Activated naive CD8-positive, alpha-beta T cell treated with anti-CD3 and anti-CD28 coated beads for 36 hours (primary cell): ENCODE measurements around the gene ZNF320. TPM values are rescaled to one million over a fixed set of nuclear protein-coding genes. Genes with fewer than 3 reads are reported as not detected.
"Not testable (repeated sequence)": the region's sequence is repeated elsewhere in the genome, so short reads cannot be mapped to it uniquely, and the experiment has no call there.

ENCODE experiments used
- DNase-seq: peaks from one replicate; pipeline ENCODE4 v3.0.0; 2021
- H3K27ac Mint-ChIP-seq: one replicate; pipeline ENCODE4 v1.8.0; 2022; ENCODE audit warnings: mild to moderate bottlenecking, moderate library complexity, mixed read lengths
- H3K27me3 Mint-ChIP-seq: one replicate; pipeline ENCODE4 v1.8.0; 2022; ENCODE audit warnings: mild to moderate bottlenecking, mixed read lengths
- H3K36me3 Mint-ChIP-seq: one replicate; pipeline ENCODE4 v1.8.0; 2021; ENCODE audit warnings: mild to moderate bottlenecking, mixed read lengths
- H3K4me1 Mint-ChIP-seq: one replicate; pipeline ENCODE4 v1.8.0; 2021; ENCODE audit warnings: mixed read lengths
- H3K4me3 Mint-ChIP-seq: one replicate; pipeline ENCODE4 v1.8.0; 2022; ENCODE audit warnings: mild to moderate bottlenecking, moderate library complexity, mixed read lengths
- H3K9me3 Mint-ChIP-seq: one replicate; pipeline ENCODE4 v1.8.0; 2022; ENCODE audit warnings: mixed read lengths
- total RNA-seq, 2 experiments: library from RNA; stranded (reverse); gene quantifications; one replicate each; pipeline ENCODE4 v1.2.3, GENCODE V29; 2021

ZNF320 gene
- total RNA-seq, 2 experiments from 2014 or later, result 4.9 to 7.1 TPM

- no peaks in the 10 kb centered on the region for H3K27me3 Mint-ChIP-seq
- H3K27ac Mint-ChIP-seq, result peak overlapping the region; percentile 14
- peaks cover 15% of the 10 kb centered on the region for H3K4me1 Mint-ChIP-seq
- DNase-seq, result no peak
- H3K4me3 Mint-ChIP-seq, result no peak overlapping the region
- H3K9me3 Mint-ChIP-seq, result peaks cover 26% of the 10 kb centered on the region
- H3K36me3 Mint-ChIP-seq, result peaks cover 80% of the 10 kb centered on the region
Observed at GRCh38 chr19:52936151-52936953, 38.9 kb upstream of the ZNF320 start.

GRCh38 chr19:52935434-52935833, 38.0 kb upstream of the ZNF320 start:
- H3K4me3 Mint-ChIP-seq, result no peak overlapping the region
- H3K9me3 Mint-ChIP-seq, result peaks cover 24% of the 10 kb centered on the region
- DNase-seq, result no peak
- no peaks in the 10 kb centered on the region for H3K27me3 Mint-ChIP-seq
- H3K27ac Mint-ChIP-seq, result no peak overlapping the region
- H3K36me3 Mint-ChIP-seq, result peaks cover 80% of the 10 kb centered on the region
- peaks cover 11% of the 10 kb centered on the region for H3K4me1 Mint-ChIP-seq

- peaks cover 44% of the 10 kb centered on the region for H3K36me3 Mint-ChIP-seq
- not testable (repeated sequence) for H3K4me3 Mint-ChIP-seq, DNase-seq, H3K27me3 Mint-ChIP-seq, H3K27ac Mint-ChIP-seq, H3K9me3 Mint-ChIP-seq
- H3K4me1 Mint-ChIP-seq, result peaks cover 24% of the 10 kb centered on the region
Observed at GRCh38 chr19:52924641-52925040, 27.2 kb upstream of the ZNF320 start.

GRCh38 chr19:52923778-52924593, 26.6 kb upstream of the ZNF320 start:
- Mint-ChIP-seq H3K36me3 (peaks cover 38% of the 10 kb centered on the region), H3K9me3 (peaks cover 2% of the 10 kb centered on the region), H3K4me1 (peaks cover 21% of the 10 kb centered on the region), H3K27me3 (no peaks in the 10 kb centered on the region), H3K27ac (peak overlapping the region; percentile 90), H3K4me3 (peak overlapping the region; percentile 95)
- no peak for DNase-seq

GRCh38 chr19:52922841-52923777, 25.7 kb upstream of the ZNF320 start, which contains the start of gene ZNF888:
ZNF888 (minus strand) TSS chr19:52923428; CDS start chr19:52917873, 5,555 bp downstream.
- Mint-ChIP-seq H3K4me1 (peaks cover 21% of the 10 kb centered on the region), H3K27me3 (no peaks in the 10 kb centered on the region), H3K4me3 (peak within 1 kb of the TSS; percentile 95), H3K27ac (peak within 1 kb of the TSS; percentile 90), H3K9me3 (no peaks in the 10 kb centered on the region), H3K36me3 (peaks cover 31% of the 10 kb centered on the region)
- peak; percentile 86 for DNase-seq

GRCh38 chr19:52917531-52917930, 20.1 kb upstream of the ZNF320 start:
- Mint-ChIP-seq H3K36me3 (peaks cover 57% of the 10 kb centered on the region), H3K9me3 (peaks cover 4% of the 10 kb centered on the region), H3K4me1 (peaks cover 11% of the 10 kb centered on the region), H3K27me3 (no peaks in the 10 kb centered on the region), H3K4me3 (no peak overlapping the region), H3K27ac (no peak overlapping the region)
- DNase-seq, result no peak

GRCh38 chr19:52910648-52911047, 13.2 kb upstream of the ZNF320 start:
- no peak overlapping the region for H3K27ac Mint-ChIP-seq
- no peaks in the 10 kb centered on the region for H3K4me1 Mint-ChIP-seq

GRCh38 chr19:52904052-52904780, 6.8 kb upstream of the ZNF320 start:
- not testable (repeated sequence) for H3K27me3 Mint-ChIP-seq, H3K4me1 Mint-ChIP-seq, H3K27ac Mint-ChIP-seq, H3K4me3 Mint-ChIP-seq, DNase-seq
- Mint-ChIP-seq H3K36me3 (peaks cover 38% of the 10 kb centered on the region), H3K9me3 (peaks cover 31% of the 10 kb centered on the region)

More at GRCh38 chr19:52910648-52911047, 13.2 kb upstream of the ZNF320 start:
- peaks cover 86% of the 10 kb centered on the region for H3K36me3 Mint-ChIP-seq
- DNase-seq, result no peak
- no peak overlapping the region for H3K4me3 Mint-ChIP-seq
- H3K27me3 Mint-ChIP-seq, result no peaks in the 10 kb centered on the region
- peaks cover 38% of the 10 kb centered on the region for H3K9me3 Mint-ChIP-seq

- Mint-ChIP-seq H3K27ac (no peak overlapping the region), H3K4me1 (peaks cover 6% of the 10 kb centered on the region), H3K9me3 (peaks cover 20% of the 10 kb centered on the region), H3K27me3 (no peaks in the 10 kb centered on the region), H3K36me3 (peaks cover 24% of the 10 kb centered on the region), H3K4me3 (no peak overlapping the region)
- no peak for DNase-seq
Observed at GRCh38 chr19:52901842-52902241, 4.4 kb upstream of the ZNF320 start.

- not testable (repeated sequence) for H3K9me3 Mint-ChIP-seq, H3K27ac Mint-ChIP-seq, H3K4me3 Mint-ChIP-seq, H3K27me3 Mint-ChIP-seq, DNase-seq
- H3K36me3 Mint-ChIP-seq, result peaks cover 25% of the 10 kb centered on the region
- H3K4me1 Mint-ChIP-seq, result peaks cover 13% of the 10 kb centered on the region
Observed at GRCh38 chr19:52898596-52898995, 1.2 kb upstream of the ZNF320 start.

GRCh38 chr19:52898101-52898500, 666 bp upstream of the ZNF320 start:
- Mint-ChIP-seq H3K4me3 (peak overlapping the region; percentile 87), H3K27ac (peak overlapping the region; percentile 92), H3K4me1 (peaks cover 13% of the 10 kb centered on the region)

GRCh38 chr19:52896431-52897137, 851 bp downstream of the ZNF320 start:
- H3K27ac Mint-ChIP-seq, result peak overlapping the region; percentile 92
- H3K4me3 Mint-ChIP-seq, result peak overlapping the region; percentile 87
- H3K36me3 Mint-ChIP-seq, result peaks cover 37% of the 10 kb centered on the region
- H3K4me1 Mint-ChIP-seq, result peaks cover 15% of the 10 kb centered on the region
- no peaks in the 10 kb centered on the region for H3K27me3 Mint-ChIP-seq
- DNase-seq, result no peak
- H3K9me3 Mint-ChIP-seq, result peaks cover 5% of the 10 kb centered on the region

More at GRCh38 chr19:52898101-52898500, 666 bp upstream of the ZNF320 start:
- Mint-ChIP-seq H3K9me3 (peaks cover 5% of the 10 kb centered on the region), H3K36me3 (peaks cover 29% of the 10 kb centered on the region), H3K27me3 (no peaks in the 10 kb centered on the region)
- DNase-seq, result no peak

- Mint-ChIP-seq H3K4me3 (no peak overlapping the region), H3K9me3 (peaks cover 6% of the 10 kb centered on the region), H3K36me3 (peaks cover 78% of the 10 kb centered on the region), H3K4me1 (peaks cover 5% of the 10 kb centered on the region), H3K27me3 (no peaks in the 10 kb centered on the region), H3K27ac (peak overlapping the region; percentile 54)
- DNase-seq, result no peak
Observed at GRCh38 chr19:52891336-52891735, 6.1 kb downstream of the ZNF320 start.
